Activated T-helper 1 cell treated with anti-CD3 and anti-CD28 coated beads, Interleukin-2, amount 50 U/mL, for 16 hours (primary cell): Measurements from ENCODE around the gene C16orf86.
A peak's percentile ranks its signal among the peaks of the same experiment; 100 is the strongest.

Experiments used
- DNase-seq, 2 donors: peaks; one replicate each; pipeline ENCODE4 v3.0.0-alpha.2; 2020; ENCODE audit warnings: low read depth in 1 of 2, low spot score in 1 of 2

C16orf86 gene

GRCh38 chr16:67653789-67654402 lies 12.7 kb upstream of the C16orf86 start:
- DNase-seq: no peak

GRCh38 chr16:67654403-67654911 lies 12.2 kb upstream of the C16orf86 start:
- DNase-seq: no peak

- DNase-seq: no peak
These were observed 11.3 kb upstream of the C16orf86 start for GRCh38 chr16:67655363-67655762.

- DNase-seq: no peak
These were observed 10.1 kb upstream of the C16orf86 start for GRCh38 chr16:67656344-67657016.

- DNase-seq: no peak
These were observed 9.5 kb upstream of the C16orf86 start for GRCh38 chr16:67657017-67657608.

- DNase-seq: no peak
These were observed 8.7 kb upstream of the C16orf86 start for GRCh38 chr16:67657751-67658518.

GRCh38 chr16:67658849-67659674 lies 7.6 kb upstream of the C16orf86 start:
- no peak for DNase-seq

- DNase-seq: peak; percentile 78 to 92
These were observed 6.7 kb upstream of the C16orf86 start, which contains the start of gene ACD for GRCh38 chr16:67659675-67660563. ACD (minus strand) TSS chr16:67660260; CDS start chr16:67660220, 40 bp downstream.

GRCh38 chr16:67660564-67661028 lies 6.0 kb upstream of the C16orf86 start, which contains the start of gene PARD6A:
PARD6A (plus strand) TSS chr16:67660960; CDS start chr16:67661039, 79 bp downstream.
- peak; percentile 86 to 92 for DNase-seq

- DNase-seq: no peak
These were observed 5.4 kb upstream of the C16orf86 start for GRCh38 chr16:67661101-67661761.

- no peak for DNase-seq
These were observed 4.5 kb upstream of the C16orf86 start for GRCh38 chr16:67661886-67662652.

GRCh38 chr16:67662653-67663010 lies 4.0 kb upstream of the C16orf86 start:
- no peak for DNase-seq

- DNase-seq: no peak
These were observed 3.3 kb upstream of the C16orf86 start for GRCh38 chr16:67663151-67663876.

- DNase-seq: no peak
These were observed 2.8 kb upstream of the C16orf86 start for GRCh38 chr16:67663877-67664222.

- no peak for DNase-seq
These were observed 2.4 kb upstream of the C16orf86 start for GRCh38 chr16:67664258-67664657.

GRCh38 chr16:67664871-67665270 lies 1.7 kb upstream of the C16orf86 start:
- DNase-seq: no peak

GRCh38 chr16:67665598-67665997 lies 1.0 kb upstream of the C16orf86 start:
- no peak for DNase-seq
